ENCODE data around the gene PDE3A.
"Not testable (repeated sequence)": the region's sequence is repeated elsewhere in the genome, so short reads cannot be mapped to it uniquely, and the experiment has no call there.

Gene PDE3A

DNA sequence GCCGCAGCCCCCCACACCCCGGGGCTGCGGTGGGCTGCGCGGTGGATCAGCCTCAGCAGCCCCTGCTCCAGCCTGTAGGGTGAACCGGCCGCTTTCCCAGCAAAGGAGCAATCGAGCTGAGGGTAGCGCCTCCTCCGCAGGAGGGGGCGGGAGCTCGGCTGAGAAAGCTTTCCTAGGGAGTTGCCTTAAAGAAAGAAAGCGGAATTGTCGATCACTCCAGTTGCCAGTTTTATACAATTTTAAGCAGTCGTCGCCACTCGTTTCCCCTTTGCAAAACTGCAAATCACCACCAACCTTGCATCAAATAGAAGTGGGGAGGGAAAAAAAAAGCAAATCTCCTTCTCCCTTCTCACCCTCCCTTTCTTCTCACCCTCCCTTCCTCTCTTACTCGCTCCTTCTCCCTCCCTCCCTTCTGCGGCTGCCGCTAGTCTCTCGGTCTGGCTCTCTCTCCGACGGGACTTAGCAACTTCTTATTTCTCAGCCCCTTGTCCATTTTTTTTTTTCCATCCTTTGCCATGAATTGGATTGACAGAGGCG lies at the start of gene PDE3A:
Gene PDE3A (plus strand): TSS at position 424 of the 537 bp plus-strand sequence. CDS start 748 bp downstream, outside the sequence.
- DNase-seq: no peak

DNA sequence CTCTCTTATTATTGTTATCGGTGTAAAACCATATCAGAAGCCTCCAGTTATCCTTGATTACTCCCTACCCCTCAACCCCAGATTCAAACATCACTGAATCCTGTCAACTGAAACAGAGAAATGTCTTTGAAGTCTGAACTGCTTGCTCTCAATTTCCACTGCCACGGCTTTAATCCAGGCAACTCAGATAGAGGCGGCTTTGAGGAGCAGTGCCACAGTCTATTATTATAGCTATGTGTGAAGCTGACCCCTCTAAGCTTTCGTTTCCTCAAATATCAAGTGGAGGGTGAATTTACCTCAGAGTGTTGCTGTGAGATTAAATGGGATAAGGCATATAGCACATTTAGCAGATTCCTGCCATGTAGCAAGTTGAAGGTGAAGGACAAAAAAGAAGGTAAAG lies 49.0 kb upstream of the PDE3A start:
- no peak for DNase-seq

DNA sequence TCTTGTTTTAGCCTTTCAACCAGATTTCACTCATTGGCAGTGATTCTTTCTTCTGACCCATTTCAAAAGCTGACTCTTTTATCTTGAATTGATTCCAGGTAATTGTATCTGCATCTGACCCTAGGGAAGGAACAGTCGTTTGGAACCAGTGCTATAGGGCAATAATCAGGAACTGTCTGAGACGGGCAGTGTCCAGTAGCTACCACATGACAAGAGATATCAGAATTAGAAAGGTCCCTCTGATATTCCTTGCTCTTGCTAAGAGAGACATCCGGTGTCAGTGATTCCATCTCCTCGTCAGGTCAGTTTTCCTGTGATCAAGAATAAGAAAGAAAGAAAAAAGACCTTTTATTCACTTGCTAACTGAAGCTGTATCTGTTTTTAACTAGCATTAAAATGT lies 47.8 kb upstream of the PDE3A start:
- DNase-seq: no peak

DNA sequence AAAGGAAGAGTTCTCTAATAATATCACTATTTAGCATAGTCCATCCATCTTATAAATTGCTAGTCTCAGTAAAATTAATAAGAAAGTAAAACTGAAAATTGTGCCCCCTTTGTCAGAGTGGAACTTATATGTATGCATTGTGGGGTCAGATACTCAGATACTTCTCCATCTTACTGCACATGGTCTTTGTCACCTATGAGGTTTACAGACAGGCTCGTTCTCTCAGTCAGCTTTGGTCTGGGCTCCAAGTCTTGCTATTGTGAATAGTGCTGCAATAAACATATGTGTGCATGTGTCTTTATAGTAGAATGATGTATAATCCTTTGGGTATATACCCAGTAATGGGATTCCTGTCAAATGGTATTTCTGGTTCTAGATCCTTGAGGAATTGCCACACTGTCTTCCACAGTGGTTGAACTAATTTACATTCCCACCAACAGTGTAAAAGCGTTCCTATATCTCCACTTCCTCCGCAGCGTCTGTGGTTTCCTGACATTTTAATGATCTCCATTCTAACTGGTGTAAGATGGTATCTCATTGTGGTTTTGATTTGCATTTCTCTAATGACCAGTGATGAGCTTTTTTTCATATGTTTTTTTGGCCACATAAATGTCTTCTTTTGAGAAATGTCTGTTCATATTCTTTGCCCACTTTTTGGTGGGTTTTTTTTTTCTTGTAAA lies 37.4 kb upstream of the PDE3A start:
- not testable (repeated sequence) for DNase-seq

DNA sequence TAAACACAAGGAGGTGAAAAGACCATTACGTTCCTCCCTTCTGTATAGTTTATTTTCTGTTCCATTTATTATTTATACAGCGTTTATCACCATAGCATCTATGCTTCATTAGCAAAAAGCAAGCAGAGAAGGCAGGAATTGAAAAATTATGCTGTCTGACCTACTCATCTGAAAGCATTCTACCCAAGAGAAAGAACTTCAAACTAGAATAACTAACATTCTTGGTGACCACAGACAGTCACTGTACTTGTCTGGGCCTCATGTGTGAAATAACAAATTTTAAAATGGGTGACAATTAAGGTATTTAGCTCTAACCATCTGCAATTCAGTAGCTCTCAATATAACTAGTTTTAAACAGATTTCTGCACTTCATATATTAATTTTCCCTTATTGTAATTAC lies 29.3 kb upstream of the PDE3A start:
- no peak for DNase-seq

DNA sequence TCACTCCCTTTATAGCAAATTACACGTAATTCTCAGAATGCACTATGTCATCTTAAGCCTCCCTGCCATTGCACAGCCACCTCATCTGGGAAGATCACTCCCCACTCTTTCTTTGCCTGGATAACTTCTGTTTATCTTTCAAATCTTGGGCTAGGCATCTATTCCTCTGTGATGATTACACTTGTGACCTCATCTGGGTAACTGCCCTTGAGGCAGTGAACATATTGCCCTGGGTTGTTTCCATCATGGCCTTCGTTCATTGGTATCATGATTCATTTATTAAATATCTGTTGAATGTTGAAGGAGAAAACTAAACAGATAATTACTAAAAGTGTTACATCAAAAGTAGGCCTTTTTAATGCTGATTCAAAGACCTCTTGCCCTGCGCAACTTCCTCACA lies 26.2 kb upstream of the PDE3A start:
- DNase-seq: no peak

DNA sequence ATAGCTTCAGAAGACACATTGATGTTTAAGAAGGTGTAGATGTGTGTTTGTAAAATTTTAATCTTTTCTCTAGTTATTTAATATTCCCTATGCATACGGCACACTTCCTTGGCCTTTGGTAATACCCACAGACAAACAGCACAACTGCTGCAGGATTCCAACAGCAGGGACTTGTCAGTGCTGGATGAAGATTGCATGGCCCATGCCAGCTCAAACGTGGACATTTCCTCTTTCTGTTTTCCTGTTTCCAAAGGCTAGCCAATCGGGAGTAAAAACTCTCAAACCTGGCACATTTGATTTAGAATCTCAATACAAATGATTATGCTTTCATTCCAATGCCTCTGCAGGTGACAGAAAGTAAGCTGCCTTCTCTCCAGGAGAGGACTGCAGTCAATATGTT lies 22.5 kb upstream of the PDE3A start:
- DNase-seq: no peak

DNA sequence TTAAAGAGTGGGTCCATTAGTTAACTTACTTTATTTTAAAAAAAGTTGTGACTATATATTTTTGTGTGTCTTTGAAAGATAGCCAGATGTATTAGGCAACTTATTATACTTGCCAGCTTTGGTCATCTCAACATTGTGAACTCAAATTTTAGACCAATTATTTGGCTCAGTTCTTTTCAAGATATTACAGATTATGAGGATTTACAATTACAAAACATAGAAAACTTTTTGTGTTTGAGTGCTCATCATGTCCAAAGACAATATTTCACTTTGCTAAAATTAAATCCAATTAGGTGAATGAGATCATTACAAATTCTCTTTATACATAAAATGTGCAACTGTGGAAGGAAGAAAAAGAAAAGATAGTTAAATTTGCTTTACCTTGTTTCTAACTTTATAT lies 18.3 kb upstream of the PDE3A start:
- DNase-seq: no peak

DNA sequence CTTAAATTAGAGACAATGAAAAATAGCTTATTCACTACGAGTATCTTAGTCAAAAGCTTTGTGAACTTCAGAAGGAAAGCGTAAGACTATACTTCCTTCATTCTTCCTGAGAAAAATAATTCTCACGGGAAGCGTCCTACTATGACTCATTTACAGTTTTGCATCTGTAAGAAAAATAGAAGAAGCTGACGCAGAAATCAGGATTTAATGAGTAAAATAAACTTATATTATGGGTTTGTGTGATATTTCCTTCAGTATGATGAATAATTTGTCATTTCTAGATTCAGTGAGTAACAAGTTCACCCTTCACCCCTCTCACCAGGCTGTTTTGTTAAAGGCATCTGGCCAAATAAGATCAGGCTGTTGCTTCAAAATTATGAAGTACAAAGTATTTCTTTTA lies 17.8 kb upstream of the PDE3A start:
- DNase-seq: no peak

DNA sequence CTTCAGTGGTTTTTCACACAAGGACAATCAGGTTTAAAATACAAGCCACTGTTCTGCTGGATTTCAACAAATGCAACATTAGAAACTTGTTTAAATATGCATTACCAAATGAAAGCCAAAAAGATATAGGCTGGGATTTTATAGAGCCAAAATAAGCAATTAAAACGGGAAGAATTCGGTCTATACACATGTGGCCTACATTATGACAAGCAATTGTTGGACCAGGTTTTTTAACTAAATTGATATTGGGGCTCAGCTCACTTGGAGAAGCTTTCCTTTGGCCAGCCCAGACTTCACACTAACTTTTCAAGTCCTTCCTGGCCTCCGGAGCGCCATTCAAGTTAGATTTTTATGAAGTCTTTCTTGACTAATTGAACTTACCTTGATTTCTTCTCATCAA lies 16.9 kb upstream of the PDE3A start:
- DNase-seq: no peak

DNA sequence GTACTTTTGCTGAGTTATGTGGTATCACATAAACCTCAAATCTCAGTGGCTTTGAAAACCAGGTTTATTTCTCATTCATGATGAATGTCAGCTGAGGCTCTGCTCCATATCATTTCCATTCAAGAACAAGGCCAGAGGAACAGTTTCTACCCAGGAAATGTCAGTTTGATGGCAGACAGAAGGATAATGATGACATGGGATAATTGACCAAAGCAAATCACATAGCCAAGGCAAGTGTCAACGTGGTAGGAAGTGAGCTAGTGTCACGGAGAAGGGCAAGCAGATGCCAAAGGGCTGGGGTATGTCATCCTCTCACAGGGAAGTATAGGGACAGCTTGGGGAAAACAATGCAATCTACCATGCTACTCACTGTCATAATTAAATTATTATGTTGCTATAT lies 12.3 kb upstream of the PDE3A start:
- no peak for DNase-seq

DNA sequence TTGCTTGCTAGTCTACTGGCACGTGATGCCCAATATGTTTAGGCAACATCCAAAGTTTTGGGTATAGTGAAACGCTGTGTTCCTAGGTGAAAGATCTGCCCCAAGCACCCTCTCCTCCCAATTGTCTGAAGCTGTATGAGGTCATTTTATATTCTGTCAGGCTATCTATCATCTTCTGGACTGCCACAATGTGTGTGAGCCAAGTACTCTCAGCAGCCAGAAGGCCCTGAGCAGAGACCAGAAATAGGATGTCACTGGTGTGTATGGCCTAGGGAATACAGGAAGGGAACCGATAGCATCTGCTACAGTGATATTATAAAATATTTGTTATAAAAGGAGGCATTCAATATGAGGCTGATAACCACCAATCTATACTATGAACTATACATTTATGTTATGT lies 7.9 kb upstream of the PDE3A start:
- no peak for DNase-seq

DNA sequence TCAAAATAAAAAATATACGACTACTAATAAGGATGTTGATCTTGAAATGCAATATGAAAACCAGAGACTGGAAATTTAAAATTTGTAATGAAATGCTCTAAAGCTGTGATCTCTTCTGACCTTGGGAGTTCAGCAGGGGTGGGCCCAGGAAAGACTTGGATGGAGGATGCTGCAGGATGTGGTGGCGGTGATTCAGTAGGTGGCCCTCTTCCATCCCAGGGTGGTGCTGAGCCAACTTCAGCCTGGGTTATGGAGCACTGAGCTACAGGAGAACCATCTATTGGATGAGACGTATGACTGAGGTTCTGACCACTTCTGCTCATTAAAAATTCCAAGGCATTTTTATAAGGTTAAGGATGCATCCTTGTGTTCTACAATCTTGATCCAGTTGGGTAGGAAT lies 6.9 kb upstream of the PDE3A start:
- DNase-seq: no peak

DNA sequence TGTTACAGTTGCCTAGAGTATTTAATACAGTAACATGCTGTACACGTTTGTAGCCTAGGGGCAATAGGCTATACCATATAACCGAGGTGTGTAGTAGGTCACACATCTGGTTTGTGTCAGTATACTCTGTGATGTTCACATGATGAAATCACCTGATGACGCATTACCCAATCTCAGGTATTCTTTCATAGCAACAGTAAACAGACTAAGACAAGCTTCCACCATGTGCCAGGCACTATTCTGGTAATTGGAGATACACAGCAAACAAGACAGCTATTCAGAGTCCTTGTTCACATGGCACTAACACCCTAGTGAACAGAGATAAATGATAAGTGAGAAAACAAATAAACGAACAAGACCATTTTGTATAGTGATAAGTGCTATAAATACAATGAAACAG lies 3.8 kb upstream of the PDE3A start:
- DNase-seq: no peak

DNA sequence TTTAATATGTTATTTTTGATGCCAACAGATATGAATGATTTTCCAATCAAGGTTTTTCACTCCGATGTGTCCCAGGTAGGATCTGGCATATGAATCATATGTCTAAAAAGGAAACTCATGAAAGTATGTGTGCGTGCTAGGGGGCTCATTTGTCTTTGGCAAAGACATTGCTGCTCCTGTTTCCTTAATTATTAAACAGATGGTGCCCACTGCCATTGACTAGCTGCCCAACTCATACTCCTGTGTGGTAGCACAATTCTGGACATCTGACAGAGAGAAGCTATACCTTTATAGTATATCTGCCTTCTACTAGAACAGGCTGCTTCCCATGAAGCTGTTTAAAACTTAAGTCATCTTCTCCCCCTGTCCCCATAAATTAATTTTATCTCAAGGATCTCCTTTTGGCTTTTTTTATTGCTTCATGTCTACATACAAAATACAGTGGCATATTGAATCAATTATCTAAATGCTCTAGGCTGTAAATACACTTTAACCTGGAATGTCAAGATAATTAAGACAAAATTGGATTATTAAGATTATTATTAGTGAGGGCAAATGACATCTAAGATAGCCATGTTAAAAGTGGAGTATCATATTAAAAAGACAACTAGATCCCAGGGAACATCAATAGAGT lies 1.4 kb upstream of the PDE3A start:
- no peak for DNase-seq

DNA sequence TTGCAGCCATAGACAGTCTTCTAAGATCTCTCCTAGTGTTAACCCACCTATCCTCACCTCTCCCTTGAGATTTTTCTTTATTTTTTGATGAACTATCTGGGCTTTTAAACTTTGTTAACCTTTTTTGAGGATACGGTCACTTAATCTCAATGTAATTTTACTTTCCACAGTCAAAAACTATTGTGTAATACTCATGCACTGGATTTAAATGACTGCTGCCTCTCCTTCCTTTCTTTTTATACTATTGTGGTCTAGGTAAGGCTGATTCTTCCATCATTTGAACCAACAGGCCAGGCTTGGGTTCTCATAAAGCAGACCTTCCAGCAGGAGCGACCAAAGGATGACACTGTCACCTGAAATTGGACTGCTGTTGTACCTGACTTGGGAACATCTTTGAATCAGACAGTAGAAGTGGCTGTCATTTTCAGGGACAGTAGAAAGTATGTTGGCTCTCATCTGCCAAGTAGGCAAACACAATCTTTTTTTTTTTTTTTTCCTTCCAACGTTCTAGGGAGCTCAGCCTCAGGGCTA lies 689 bp upstream of the PDE3A start:
- no peak for DNase-seq

DNA sequence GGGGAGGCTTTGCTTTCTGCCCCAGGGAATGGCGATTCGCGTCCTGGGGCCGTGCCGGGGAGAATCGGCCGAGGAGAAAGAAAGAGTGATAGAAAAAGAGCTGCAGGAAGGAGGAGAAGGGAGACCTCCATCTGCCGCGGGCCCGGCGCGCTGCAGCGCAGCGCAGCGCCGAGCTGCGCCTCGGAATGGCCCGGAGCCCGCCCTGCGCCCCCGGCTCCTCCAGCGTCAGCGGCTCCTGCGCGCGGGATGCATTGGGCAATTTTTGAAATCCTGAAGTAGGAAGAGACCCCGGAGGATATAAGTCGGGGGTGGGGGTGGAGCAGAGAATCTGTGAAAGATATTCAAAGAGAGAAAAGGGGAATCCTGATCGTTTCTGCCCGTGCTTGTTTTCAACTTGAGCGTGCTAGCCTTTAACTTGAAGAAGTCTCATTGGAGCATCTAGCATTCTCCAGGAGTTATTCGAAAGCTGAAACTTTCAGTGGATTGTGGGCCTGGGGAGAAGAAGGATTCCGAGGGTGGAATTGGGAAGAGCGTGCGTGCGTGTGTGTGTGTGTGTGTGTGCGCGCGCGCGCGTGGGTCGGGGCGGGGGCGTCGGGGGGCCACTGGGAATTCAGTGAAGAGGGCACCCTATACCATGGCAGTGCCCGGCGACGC lies 441 bp downstream of the PDE3A start:
- no peak for DNase-seq

DNA sequence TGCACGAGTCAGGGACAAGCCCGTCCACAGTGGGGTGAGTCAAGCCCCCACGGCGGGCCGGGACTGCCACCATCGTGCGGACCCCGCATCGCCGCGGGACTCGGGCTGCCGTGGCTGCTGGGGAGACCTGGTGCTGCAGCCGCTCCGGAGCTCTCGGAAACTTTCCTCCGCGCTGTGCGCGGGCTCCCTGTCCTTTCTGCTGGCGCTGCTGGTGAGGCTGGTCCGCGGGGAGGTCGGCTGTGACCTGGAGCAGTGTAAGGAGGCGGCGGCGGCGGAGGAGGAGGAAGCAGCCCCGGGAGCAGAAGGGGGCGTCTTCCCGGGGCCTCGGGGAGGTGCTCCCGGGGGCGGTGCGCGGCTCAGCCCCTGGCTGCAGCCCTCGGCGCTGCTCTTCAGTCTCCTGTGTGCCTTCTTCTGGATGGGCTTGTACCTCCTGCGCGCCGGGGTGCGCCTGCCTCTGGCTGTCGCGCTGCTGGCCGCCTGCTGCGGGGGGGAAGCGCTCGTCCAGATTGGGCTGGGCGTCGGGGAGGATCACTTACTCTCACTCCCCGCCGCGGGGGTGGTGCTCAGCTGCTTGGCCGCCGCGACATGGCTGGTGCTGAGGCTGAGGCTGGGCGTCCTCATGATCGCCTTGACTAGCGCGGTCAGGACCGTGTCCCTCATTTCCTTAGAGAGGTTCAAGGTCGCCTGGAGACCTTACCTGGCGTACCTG lies 1.1 kb downstream of the PDE3A start:
- DNase-seq: no peak

DNA sequence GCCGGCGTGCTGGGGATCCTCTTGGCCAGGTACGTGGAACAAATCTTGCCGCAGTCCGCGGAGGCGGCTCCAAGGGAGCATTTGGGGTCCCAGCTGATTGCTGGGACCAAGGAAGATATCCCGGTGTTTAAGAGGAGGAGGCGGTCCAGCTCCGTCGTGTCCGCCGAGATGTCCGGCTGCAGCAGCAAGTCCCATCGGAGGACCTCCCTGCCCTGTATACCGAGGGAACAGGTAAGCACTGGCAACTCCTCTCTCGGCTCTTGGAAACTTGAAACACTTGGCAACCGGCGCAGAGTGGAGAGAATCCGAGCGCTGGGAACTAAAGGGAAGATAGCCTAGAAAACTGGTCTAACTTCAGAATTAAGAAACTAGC lies 1.7 kb downstream of the PDE3A start:
- no peak for DNase-seq

DNA sequence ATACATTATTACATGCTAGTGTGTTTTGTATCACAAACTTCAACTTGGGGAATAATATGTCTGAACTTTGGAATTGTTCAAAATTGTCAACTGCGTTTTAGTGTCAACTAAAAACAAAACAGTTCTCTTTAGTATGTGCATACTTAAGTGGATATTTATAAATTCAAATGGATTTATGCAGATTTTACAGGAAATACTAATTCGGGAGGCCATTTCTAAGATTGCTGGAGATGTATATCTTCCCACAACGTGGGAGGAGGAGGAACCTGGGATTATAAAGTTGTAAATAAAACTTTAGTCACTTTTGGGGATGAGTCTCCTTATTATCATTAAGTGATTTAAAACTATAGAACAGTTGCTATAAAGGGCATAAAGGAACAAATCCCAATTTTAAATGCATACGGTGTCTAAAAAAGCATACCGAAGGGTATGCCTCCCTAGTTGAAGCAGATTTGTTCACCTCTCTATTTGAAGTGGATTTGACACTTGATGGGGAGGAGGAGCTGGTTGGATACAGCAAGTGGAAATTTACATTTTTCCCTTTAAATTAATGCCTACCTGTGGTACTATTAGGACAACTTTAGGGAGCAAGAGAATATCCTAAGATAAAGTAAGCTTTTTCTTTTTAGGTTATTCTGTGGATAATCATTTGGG lies 2.7 kb downstream of the PDE3A start:
- DNase-seq: no peak

DNA sequence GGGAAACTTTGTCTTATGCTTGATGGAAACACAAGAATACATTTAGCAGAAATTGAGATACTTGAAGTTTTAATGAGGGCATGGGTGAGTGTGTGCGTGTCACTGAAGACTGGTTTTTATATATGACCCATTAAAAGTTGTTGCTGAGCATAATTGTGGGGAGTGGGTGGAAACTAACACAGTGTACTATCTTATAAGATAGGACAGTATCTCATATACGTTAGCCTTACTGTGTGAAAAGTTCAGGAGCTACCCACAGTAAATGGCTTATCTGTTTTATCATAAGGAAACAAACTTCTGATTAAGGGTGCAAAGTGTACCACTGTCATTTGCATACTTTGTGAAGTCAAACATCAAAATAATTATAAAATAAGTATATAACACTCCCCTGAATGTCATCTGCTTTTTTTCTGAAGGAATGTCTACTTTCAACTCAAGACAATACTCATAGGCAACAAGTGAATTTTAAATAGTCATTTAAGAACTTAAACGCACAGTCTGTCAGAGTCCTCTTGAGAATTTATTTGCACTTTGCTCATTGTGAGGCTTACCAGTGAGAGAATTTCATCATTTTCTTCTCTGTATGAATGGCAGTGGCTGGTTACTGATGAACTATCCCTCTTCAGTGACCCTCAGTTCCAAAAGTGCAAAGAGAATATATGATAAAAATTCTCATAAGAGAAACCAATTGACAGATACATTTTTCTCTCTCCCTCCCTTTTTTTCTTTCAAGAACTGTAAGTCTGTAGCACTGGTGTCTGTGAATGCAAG lies 4.2 kb downstream of the PDE3A start:
- no peak for DNase-seq

DNA sequence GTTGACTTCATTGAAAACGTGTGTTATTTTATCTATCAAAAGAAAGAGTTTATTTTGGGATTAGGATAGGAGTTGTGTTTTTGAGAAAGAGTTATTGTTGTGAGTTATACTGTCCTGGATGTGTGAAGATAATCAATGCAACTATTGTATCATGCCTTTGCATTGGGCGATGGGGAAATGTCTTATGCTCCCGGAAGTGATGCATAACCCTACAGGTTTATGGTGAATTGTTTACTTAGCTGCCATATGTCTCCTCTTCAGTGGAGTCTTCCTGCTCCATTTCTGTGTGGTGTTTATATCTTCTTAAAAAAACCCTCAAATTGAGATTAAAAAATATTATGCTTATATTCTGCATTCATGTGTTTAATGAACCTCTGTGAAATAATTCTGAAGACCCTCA lies 6.5 kb downstream of the PDE3A start:
- DNase-seq: no peak
